Gastrocnemius medialis (tissue), 4 donors: ENCODE results near the gene CORO6.

Source experiments
- POLR2A ChIP-seq, 2 donors: fragments of 450-650 bp; IDR thresholded peaks; one replicate each; pipeline ENCODE4 v1.6.1; 2017; ENCODE audit warnings: antibody characterized with exemption in 2 of 2, mild to moderate bottlenecking in 2 of 2, moderate library complexity in 2 of 2
- TF ChIP-seq, protein P1 (sequence below), 5 experiments: fragments of 450-650 bp in 3 of 5; fragments of 200-600 bp in 2 of 5; sonication (generic) in 2 of 5; IDR thresholded peaks in 4 of 5; conservative IDR thresholded peaks in 1 of 5; 1 replicate in 4 of 5; 2 replicates in 1 of 5; pipeline ENCODE4 v1.5.1; 2016 to 2019; ENCODE audit warnings: antibody characterized with exemption in 5 of 5, mild to moderate bottlenecking in 3 of 5, moderate library complexity in 3 of 5

DNA sequence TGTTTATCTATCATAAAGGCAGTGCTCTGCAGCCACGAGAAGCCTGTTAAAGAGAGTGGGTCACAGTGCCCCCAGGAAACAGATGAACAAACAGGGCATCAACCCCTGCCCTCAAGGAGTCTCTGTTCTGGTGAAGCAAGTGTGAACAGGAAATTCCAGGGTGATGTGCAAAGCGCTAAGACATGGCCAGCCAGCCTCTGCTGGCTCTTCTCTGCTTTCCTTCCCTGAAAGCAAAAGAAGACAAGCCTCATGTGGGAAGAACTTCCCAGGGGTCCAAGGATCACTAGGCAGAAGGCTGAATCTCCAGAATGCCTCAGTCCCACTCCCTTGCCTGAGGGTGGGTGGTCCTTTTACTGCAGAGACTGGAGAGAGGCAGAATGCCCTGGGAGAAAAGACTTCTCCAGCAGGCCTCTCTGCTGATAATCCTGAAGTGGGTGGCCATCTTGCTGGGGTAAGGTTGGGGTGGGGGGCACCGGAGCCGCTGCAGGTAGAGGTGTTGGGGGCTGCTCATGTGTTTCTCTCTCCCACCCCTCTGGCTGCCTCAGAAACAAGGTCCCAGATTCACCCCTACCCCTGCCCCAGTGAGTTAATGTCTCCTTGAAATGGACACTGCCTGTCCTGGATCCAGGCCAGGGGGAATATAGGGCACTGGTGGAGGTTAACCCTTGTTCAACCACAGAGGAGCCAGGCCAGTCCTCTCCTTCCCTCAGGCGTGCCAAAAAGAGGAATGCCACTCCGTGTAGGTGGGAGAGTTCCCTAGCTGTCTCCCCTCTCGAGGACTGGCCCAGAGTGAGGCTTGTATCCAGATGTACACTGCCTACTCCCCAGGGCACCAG lies 27.4 kb downstream of the CORO6 start:
- TF ChIP-seq, protein P1, sequence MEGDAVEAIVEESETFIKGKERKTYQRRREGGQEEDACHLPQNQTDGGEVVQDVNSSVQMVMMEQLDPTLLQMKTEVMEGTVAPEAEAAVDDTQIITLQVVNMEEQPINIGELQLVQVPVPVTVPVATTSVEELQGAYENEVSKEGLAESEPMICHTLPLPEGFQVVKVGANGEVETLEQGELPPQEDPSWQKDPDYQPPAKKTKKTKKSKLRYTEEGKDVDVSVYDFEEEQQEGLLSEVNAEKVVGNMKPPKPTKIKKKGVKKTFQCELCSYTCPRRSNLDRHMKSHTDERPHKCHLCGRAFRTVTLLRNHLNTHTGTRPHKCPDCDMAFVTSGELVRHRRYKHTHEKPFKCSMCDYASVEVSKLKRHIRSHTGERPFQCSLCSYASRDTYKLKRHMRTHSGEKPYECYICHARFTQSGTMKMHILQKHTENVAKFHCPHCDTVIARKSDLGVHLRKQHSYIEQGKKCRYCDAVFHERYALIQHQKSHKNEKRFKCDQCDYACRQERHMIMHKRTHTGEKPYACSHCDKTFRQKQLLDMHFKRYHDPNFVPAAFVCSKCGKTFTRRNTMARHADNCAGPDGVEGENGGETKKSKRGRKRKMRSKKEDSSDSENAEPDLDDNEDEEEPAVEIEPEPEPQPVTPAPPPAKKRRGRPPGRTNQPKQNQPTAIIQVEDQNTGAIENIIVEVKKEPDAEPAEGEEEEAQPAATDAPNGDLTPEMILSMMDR (IDR thresholded peaks at IDR 0.05 in 4 of 5, conservative IDR thresholded peaks at IDR 0.05 in 1 of 5), result no peak
- TF ChIP-seq POLR2A (IDR thresholded peaks at IDR 0.05), result no peak
